ENCODE measurements around the gene ARHGEF40. TPM values are rescaled to one million over a fixed set of nuclear protein-coding genes. Genes with fewer than 3 reads are reported as not detected.

ARHGEF40 gene
- polyA plus RNA-seq, 1 experiment = 62.7 TPM

GRCh38 chr14:21029917-21030316 lies 40.2 kb upstream of the ARHGEF40 start, which contains the start of gene TPPP2:
TSS of gene TPPP2 (plus strand) at chr14:21030217. CDS start at chr14:21030582, 365 bp downstream.
- CTCF ChIA-PET = interaction anchor here (1.7 to 3.0 kb wide), 3 partner anchors 10 to 74 kb away, joined by 6 to 19 read pairs (median 9); no protein-coding TSS in a partner anchor

GRCh38 chr14:21030531-21030930 lies 39.6 kb upstream of the ARHGEF40 start:
- Histone ChIP-seq H3K27me3 (ENCODE audit: control insufficient read depth, insufficient read depth, low read length) (peaks cover 20% of the 10 kb centered on the region), H3K4me3 (ENCODE audit: low read depth, low read length) (no peak overlapping the region), H3K36me3 (ENCODE audit: control insufficient read depth, insufficient read depth, low read length) (no peaks in the 10 kb centered on the region)
- POLR2A ChIA-PET = no interaction called here
- TF ChIP-seq, protein P1, sequence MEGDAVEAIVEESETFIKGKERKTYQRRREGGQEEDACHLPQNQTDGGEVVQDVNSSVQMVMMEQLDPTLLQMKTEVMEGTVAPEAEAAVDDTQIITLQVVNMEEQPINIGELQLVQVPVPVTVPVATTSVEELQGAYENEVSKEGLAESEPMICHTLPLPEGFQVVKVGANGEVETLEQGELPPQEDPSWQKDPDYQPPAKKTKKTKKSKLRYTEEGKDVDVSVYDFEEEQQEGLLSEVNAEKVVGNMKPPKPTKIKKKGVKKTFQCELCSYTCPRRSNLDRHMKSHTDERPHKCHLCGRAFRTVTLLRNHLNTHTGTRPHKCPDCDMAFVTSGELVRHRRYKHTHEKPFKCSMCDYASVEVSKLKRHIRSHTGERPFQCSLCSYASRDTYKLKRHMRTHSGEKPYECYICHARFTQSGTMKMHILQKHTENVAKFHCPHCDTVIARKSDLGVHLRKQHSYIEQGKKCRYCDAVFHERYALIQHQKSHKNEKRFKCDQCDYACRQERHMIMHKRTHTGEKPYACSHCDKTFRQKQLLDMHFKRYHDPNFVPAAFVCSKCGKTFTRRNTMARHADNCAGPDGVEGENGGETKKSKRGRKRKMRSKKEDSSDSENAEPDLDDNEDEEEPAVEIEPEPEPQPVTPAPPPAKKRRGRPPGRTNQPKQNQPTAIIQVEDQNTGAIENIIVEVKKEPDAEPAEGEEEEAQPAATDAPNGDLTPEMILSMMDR (IDR thresholded peaks at IDR 0.05; ENCODE audit: insufficient read depth, low read depth, low read length) = no peak
- CTCF ChIA-PET = interaction anchor here (0.6 to 3.0 kb wide), 4 partner anchors 9 to 619 kb away, joined by 3 to 19 read pairs (median 8); no protein-coding TSS in a partner anchor
- DNase-seq (ENCODE audit: low read depth) = no peak

More at GRCh38 chr14:21029917-21030316, 40.2 kb upstream of the ARHGEF40 start, which contains the start of gene TPPP2:
- H3K27me3 ChIP-seq (ENCODE audit: control insufficient read depth, insufficient read depth, low read length) = peaks cover 23% of the 10 kb centered on the region
- POLR2A ChIA-PET = no interaction called here
- no peak for DNase-seq (ENCODE audit: low read depth)
- H3K36me3 ChIP-seq (ENCODE audit: control insufficient read depth, insufficient read depth, low read length) = no peaks in the 10 kb centered on the region
- no peak within 1 kb of the TSS for H3K4me3 ChIP-seq (ENCODE audit: low read depth, low read length)
- TF ChIP-seq, protein P1 (IDR thresholded peaks at IDR 0.05; ENCODE audit: insufficient read depth, low read depth, low read length) = no peak

- CTCF ChIA-PET = interaction anchor here (0.8 to 5.6 kb wide), 6 partner anchors 7 to 72 kb away, joined by 3 to 23 read pairs (median 12); no protein-coding TSS in a partner anchor
These were observed 37.6 kb upstream of the ARHGEF40 start for GRCh38 chr14:21032326-21033132.

GRCh38 chr14:21033133-21033698 lies 36.9 kb upstream of the ARHGEF40 start:
- H3K27me3 ChIP-seq (ENCODE audit: control insufficient read depth, insufficient read depth, low read length) = peaks cover 14% of the 10 kb centered on the region
- TF ChIP-seq, protein P1 (IDR thresholded peaks at IDR 0.05; ENCODE audit: insufficient read depth, low read depth, low read length) = no peak
- no peak for DNase-seq (ENCODE audit: low read depth)
- no peaks in the 10 kb centered on the region for H3K36me3 ChIP-seq (ENCODE audit: control insufficient read depth, insufficient read depth, low read length)
- H3K4me3 ChIP-seq (ENCODE audit: low read depth, low read length) = no peak overlapping the region
- CTCF ChIA-PET = interaction anchor here (0.9 to 5.6 kb wide), 4 partner anchors 16 to 59 kb away, joined by 3 to 23 read pairs (median 11); no protein-coding TSS in a partner anchor
- POLR2A ChIA-PET = no interaction called here

More at GRCh38 chr14:21032326-21033132, 37.6 kb upstream of the ARHGEF40 start:
- no peak overlapping the region for H3K4me3 ChIP-seq (ENCODE audit: low read depth, low read length)
- no peak for DNase-seq (ENCODE audit: low read depth)
- H3K36me3 ChIP-seq (ENCODE audit: control insufficient read depth, insufficient read depth, low read length) = no peaks in the 10 kb centered on the region
- TF ChIP-seq, protein P1 (IDR thresholded peaks at IDR 0.05; ENCODE audit: insufficient read depth, low read depth, low read length) = no peak
- H3K27me3 ChIP-seq (ENCODE audit: control insufficient read depth, insufficient read depth, low read length) = peaks cover 14% of the 10 kb centered on the region
- POLR2A ChIA-PET = no interaction called here

DNA sequence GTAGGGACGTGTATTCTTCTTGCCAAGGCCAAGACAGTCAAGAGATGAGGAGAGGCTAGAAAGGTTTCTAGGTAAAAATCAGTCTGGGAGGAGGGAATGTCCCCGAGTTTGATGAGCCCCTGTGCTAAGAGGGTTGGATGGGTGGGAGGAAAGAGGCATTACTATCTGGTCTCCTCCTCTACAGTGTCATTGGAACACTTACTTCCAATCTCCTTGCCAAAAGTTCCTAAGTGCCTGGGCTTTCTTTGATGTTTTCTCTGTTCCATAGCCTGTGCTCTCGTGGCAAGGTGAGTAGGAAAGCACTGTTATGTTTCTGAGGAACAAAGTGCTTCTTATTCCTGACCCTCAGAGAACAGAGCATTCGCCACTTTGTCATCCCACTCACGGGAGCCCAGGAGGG lies 35.4 kb upstream of the ARHGEF40 start, which contains the start of gene RNASE13:
TSS of gene RNASE13 (minus strand) at position 101 of the 400 bp plus-strand sequence. CDS start 519 bp downstream, outside the sequence.
- H3K4me3 ChIP-seq (ENCODE audit: low read depth, low read length) = no peak within 1 kb of the TSS
- TF ChIP-seq, protein P1 (IDR thresholded peaks at IDR 0.05; ENCODE audit: insufficient read depth, low read depth, low read length) = no peak
- POLR2A ChIA-PET = no interaction called here
- CTCF ChIA-PET = interaction anchor here (1.0 to 5.6 kb wide), 4 partner anchors 10 to 58 kb away, joined by 3 to 29 read pairs (median 14); no protein-coding TSS in a partner anchor
- H3K27me3 ChIP-seq (ENCODE audit: control insufficient read depth, insufficient read depth, low read length) = peaks cover 14% of the 10 kb centered on the region
- no peaks in the 10 kb centered on the region for H3K36me3 ChIP-seq (ENCODE audit: control insufficient read depth, insufficient read depth, low read length)
- no peak for DNase-seq (ENCODE audit: low read depth)
